ELF-1 (cell line): Measurements from ENCODE around the gene GFPT2.

Experiments
- DNase-seq: peaks from one replicate; pipeline ENCODE4 v3.0.0-alpha.2; 2016; ENCODE audit warnings: low read depth, low spot score

GFPT2 gene

DNA sequence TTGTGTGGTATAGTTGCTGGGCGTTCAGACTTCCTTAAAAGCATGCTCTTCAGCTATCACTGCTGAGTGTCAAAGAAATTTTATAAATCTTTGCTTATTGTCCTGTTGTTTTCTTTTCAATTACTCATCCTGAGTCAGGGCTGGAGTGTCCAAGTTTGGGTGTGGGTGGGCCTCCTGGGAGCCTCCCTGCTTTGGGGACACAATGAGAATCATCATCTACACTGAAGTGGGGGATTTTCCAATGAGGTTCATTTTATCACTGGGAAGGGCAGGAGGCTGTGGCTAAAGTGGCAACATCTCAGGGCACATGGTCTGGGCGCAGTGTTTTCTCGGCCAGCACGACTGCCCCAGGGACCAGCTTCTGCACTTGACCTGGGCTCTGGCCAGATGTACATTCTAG is 19.5 kb downstream of the GFPT2 start:
- no peak for DNase-seq

DNA sequence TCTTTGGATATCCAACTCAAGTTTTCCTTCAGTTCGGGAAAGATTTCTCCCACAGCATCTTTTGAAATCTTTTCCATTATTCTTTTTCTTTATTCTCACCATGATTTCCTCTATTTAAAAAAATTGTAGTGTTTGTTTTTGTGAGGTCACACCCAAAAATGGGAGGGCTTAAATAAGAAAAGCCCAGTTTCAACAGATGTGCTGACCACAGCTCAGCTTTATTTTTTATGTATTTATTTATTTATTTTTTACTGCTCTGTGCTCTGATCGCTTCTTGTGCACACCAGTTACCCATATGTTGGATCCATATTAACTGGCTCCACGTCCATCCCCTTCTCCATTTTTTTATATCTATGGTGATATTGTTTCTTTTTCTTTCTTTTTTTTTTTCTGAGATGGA is 20.3 kb downstream of the GFPT2 start:
- DNase-seq: no peak

- peak; percentile 86 for DNase-seq
Observed at GRCh38 chr5:180332051-180332517, 21.1 kb downstream of the GFPT2 start.

DNA sequence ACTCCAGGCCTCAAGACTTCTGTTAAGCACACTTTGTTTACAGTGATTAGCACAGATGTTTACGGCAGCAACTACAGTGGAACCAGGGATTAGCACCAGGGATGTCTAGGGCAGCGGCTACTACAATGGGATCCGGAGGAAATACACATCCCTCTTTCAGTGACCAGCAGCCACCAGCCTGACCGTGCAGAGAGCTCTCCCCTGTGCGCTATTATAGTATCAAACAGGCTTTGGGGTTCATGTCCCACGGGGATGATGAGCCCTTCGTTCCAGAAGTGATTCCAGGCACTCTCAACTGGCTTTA is 21.5 kb downstream of the GFPT2 start:
- peak; percentile 85 for DNase-seq

DNA sequence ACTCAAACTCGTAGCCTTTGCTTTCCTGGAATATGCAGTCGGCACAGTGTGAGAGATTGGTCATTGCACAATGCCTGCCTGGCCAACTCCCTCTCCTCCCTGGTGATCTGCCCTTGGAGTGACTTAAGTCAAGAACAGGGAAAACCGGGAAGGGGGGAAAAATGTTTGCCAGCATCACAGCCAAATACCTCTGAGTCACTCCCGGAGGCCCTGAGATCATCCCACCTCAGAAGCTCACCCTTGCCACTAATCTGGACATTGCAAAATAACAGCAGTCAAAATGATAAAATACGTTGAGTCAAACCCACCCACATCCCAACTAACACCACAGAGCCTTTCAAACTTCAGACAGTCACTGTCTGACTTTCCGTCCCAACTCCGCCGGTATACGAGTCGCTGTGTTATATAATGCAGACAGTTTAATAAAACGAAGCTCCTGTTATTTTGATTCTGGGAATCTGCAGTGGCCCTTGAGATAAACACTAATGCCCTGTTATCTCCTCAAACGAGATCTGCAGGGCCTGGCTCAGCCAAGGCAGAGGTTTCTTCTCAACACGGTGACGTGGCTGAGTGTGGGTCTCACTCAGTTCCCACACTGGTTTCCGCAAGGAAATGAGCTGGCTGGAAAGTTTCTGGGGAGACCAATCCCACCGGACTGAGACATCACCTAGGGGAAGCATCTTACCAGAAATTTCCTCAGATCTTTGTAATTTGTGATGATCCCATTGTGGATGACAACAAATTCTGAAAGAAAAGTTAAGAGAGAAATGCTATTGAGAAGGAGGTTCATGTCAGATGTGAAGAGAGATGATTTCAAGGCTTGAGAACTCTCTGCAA is 22.1 kb downstream of the GFPT2 start:
- DNase-seq: peak; percentile 87

GRCh38 chr5:180330270-180330648 is 22.9 kb downstream of the GFPT2 start:
- no peak for DNase-seq

- DNase-seq: no peak
Observed at GRCh38 chr5:180329606-180330269, 23.4 kb downstream of the GFPT2 start.

GRCh38 chr5:180329138-180329435 is 24.0 kb downstream of the GFPT2 start:
- no peak for DNase-seq

GRCh38 chr5:180328296-180329137 is 24.6 kb downstream of the GFPT2 start:
- peak; percentile 95 for DNase-seq

DNA sequence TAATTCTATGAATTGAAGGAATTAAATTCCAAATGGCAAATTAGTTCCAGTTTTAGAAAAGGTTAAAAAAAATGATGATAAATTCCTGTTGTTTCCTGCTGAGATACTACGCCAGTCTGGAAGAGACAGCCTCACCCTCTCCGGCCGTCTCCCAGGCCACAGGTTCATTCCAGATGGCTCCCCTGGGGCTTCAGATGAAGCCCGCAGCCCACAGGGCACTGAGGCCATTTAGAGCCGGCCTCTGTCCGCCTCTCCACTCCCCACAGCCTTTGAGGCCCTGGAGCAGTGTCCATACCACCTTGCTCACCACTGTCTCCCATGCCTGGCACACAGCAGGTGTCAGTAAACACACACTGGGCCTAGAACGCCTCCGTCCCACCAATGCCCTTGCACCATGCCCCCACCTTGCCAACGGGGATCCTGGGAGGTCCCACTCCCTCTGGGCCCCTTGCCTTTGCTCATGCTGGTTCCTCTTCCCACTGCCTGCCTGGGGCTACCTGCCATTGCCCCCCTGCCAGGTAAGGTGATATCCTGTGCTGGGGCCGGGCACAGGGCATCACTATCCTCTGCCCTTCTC is 26.1 kb downstream of the GFPT2 start:
- no peak for DNase-seq

- DNase-seq: no peak
Observed at GRCh38 chr5:180324601-180324950, 28.6 kb downstream of the GFPT2 start.

DNA sequence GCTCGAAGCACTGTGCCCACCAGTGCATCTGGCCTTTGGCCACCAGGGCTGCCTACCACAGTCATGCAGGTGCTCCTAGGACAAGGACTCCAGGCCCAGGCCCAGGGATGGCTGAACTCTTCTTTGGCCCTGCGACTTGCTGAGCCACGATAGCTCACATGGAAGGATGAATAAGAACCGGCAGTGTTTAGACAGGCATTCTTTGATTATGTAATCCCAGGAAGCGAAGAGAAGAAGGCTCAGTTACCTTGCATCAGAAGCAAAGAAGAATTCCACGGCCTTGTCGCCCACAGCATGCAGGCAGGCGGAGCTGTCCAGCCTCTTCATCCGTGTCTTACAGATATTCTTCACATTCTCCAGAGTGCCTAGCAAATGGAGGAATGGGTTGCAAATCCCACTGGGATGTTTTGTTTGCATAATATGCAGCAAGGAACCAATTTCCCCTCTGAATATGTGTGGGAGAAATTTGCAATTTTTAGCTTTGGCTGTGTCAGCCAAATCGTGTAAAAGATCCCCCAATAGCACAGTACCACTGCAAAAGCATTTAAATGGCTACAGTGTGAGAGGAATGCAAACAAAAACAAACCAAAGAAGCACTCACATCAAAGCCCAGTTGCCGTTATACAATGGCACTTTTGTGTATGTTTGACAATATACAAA is 29.1 kb downstream of the GFPT2 start:
- DNase-seq: no peak

- peak; percentile 62 for DNase-seq
Observed at GRCh38 chr5:180323160-180323559, 30.0 kb downstream of the GFPT2 start.

GRCh38 chr5:180318456-180319089 is 34.6 kb downstream of the GFPT2 start:
- DNase-seq: no peak

GRCh38 chr5:180316586-180316985 is 36.5 kb downstream of the GFPT2 start:
- no peak for DNase-seq

- DNase-seq: peak; percentile 51
Observed at GRCh38 chr5:180315762-180316212, 37.3 kb downstream of the GFPT2 start.

DNA sequence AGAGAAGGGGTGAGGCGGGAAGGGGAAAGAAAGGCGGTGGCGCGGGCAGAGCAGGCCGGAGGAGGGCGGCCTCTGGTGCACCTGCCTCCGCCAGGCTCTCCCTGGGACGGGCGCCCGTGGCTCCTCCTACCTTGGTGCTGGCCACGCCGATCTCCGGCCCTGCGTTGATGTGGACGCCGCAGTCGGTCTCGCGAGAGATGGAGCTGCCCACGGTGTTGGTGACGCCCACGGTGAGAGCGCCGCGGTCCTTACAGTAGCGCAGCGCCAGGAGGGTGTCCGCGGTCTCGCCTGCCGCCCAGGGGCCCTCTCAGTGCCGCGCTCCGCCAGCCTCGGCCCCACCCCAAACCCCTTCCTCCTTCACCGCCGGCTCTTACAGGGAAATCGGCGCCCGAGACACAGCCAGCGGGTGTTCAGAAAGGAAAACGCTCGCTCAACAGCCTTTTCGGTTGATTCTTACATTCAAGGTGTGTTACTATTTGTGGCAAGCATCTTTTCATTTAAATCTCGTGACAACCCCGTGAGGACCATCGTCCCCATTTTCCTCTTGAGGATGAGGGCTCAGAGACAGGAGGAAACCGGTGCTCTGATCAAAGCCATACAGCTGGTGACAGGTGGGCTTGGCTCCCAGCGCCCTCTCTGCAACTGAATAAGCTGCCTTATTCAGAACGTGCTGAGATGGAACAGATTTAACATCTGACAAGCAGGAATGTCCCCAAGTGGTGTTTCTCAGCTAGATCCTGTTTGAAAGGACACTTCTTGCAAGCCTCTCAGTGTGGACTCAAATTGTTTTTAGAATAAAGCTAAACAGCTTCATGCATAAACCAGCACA is 39.2 kb downstream of the GFPT2 start:
- no peak for DNase-seq

GRCh38 chr5:180311216-180311615 is 41.9 kb downstream of the GFPT2 start:
- no peak for DNase-seq

- DNase-seq: no peak
Observed at GRCh38 chr5:180306796-180307195, 46.3 kb downstream of the GFPT2 start.

GRCh38 chr5:180305481-180305880 is 47.7 kb downstream of the GFPT2 start:
- no peak for DNase-seq
